Adrenal gland (tissue), 12 donors: ENCODE results near the gene LGALS13. TPM values are rescaled to one million over a fixed set of nuclear protein-coding genes. Genes with fewer than 3 reads are reported as not detected.
"Not testable (repeated sequence)": the region's sequence is repeated elsewhere in the genome, so short reads cannot be mapped to it uniquely, and the experiment has no call there.

Experiments
- DNase-seq, 7 donors: peaks; one replicate each; pipeline ENCODE4 v3.0.0-alpha.2; 2019 to 2020
- H3K27ac ChIP-seq, 5 donors: fragments of 200-600 bp; sonication (generic) in 4 of 5; 1 replicate in 3 of 5; 2 replicates in 2 of 5; pipeline versions ENCODE4 v1.5.1 to v1.8.0; 2016 to 2020; ENCODE audit warnings: mild to moderate bottlenecking in 1 of 5
- H3K27me3 ChIP-seq: fragments of 200-600 bp; 2 replicates; pipeline ENCODE4 v1.8.0; 2021
- H3K36me3 ChIP-seq, 2 donors: fragments of 200-600 bp; replicated peaks in 1 of 2; 1 replicate in 1 of 2; 2 replicates in 1 of 2; pipeline versions ENCODE4 v1.5.1 to v1.8.0; 2018 to 2022
- H3K4me1 ChIP-seq, 2 donors: fragments of 200-600 bp; replicated peaks in 1 of 2; 1 replicate in 1 of 2; 2 replicates in 1 of 2; pipeline versions ENCODE4 v1.5.1 to v1.8.0; 2018 to 2021
- H3K4me3 ChIP-seq, 4 donors: fragments of 200-600 bp; sonication (generic) in 3 of 4; one replicate each; pipeline ENCODE4 v1.5.1; 2016 to 2018
- H3K9me3 ChIP-seq, 3 donors: fragments of 200-600 bp; sonication (generic) in 1 of 3; replicated peaks in 1 of 3; 1 replicate in 2 of 3; 2 replicates in 1 of 3; pipeline versions ENCODE4 v1.5.1 to v1.8.0; 2016 to 2021
- POLR2A ChIP-seq, 2 donors: fragments of 450-650 bp; IDR thresholded peaks; one replicate each; pipeline ENCODE4 v1.6.1; 2017; ENCODE audit warnings: antibody characterized with exemption in 2 of 2, mild to moderate bottlenecking in 2 of 2, moderate library complexity in 1 of 2
- WGBS, 4 donors: extraction: QIAGEN DNeasy Blood & Tissue Kit in 2 of 4; methylation state at CpG; one replicate each; pipeline versions ENCODE4 v1.1.5 to v1.1.7; 2013 to 2017; 5-methylcytosine and 5-hydroxymethylcytosine counted together
- intact Hi-C, 2 donors: fragments of 100-400 bp; cut with DNase I; formaldehyde crosslinking; loops; one replicate each; pipeline versions ENCODE4 v1.14.1 to v1.15.0; 2022 to 2023
- polyA plus RNA-seq, 3 donors: library from polyadenylated mRNA; stranded (reverse); fragments of 200-250 nt in 2 of 3; fragments of 350-450 nt in 1 of 3; fragmentation: Illumina TruSeq in 1 of 3; extraction: RNeasy Lipid Tissue Mini Kit (QIAGEN cat#74804) in 1 of 3; gene quantifications; one replicate each; pipeline ENCODE4 v1.2.3, GENCODE V29; 2013 to 2014
- total RNA-seq, 9 donors: library from RNA; depleted of rRNA in 4 of 9; stranded (reverse); fragments of >200 nt in 4 of 9; fragments of 120-200 nt in 1 of 9; fragmentation: NEBNext Ultra II Directional in 1 of 9; extraction: Animal tissue kit (Norgen Biotek cat#: 25700) in 1 of 9; gene quantifications; one replicate each; pipeline versions ENCODE4 v1.1.0 to v1.2.4, GENCODE V29; 2013 to 2023
- TF ChIP-seq, protein P1 (sequence below), 6 experiments: fragments of 450-650 bp in 4 of 6; fragments of 200-600 bp in 2 of 6; sonication (generic) in 1 of 6; IDR thresholded peaks; 1 replicate in 5 of 6; 2 replicates in 1 of 6; pipeline versions ENCODE4 v1.5.1 to v1.8.0; 2016 to 2021; ENCODE audit warnings: antibody characterized with exemption in 6 of 6, mild to moderate bottlenecking in 2 of 6, moderate library complexity in 1 of 6
- donor health status: healthy with polysubstance abuse.
- donor health status: Bipolar disorder and iron deficiency.
- donor health status: DM: yes; HTN: yes; CAD: no.
- donor health status: DM: no; HTN: no; CAD: no.
- donor health status: DM: no; HTN: no; CAD: no.
- donor health status: DM: yes; HTN: yes; CAD: no.

LGALS13 gene
- total and polyA plus RNA-seq, 12 donors, result not detected

DNA sequence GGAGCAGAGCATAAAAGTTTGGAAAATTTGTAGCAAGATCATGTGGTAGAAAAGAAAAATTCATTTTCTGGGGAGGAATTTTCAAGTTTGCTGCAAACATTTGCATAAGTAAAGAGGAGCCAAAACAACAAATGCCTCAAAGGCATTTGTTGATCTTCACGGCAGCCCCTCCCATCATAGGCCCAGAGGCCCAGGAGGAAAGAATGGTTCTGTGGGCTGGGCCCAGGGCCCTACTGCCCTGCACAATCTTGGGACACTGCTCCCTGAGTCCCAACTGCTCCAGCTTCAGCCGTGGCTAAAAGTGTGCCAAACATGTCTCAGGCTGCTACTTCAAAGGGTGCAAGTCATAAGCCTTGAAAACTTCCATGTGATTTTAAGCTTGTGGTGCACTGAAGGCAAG is 11.3 kb downstream of the LGALS13 start:
- 53 to 93% (median 66%) methylated on average over 1 to 2 of the region's 2 CpGs for WGBS, 4 donors
- no peak overlapping the region for H3K27ac ChIP-seq
- H3K9me3 ChIP-seq, result no peaks in the 10 kb centered on the region

DNA sequence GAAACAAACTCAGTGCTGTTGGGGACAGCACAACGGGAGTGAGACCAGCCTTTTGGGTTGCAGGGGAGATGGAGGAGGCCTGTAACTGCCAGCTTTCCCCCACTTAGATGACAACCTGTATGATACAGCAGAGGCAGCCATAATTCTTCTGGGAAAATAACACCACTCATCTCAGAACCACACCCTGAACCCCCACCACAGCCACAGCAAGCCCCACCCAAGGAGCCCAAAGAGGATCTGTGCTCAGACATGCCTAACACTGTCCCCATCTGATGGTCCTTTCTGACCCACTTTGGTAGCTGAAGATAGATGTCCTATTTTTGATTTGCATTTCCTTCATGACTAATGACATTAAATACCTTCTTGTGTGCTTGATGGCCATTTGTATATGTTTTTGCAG is 15.4 kb downstream of the LGALS13 start:
- H3K9me3 ChIP-seq, result no peaks in the 10 kb centered on the region
- H3K27me3 ChIP-seq, result no peaks in the 10 kb centered on the region
- H3K4me1 ChIP-seq, result no peaks in the 10 kb centered on the region
- H3K36me3 ChIP-seq, result no peaks in the 10 kb centered on the region
- DNase-seq, result no peak
- 30 to 56% (median 34%) methylated on average over 1 of the region's 1 CpG for WGBS, 4 donors
- H3K4me3 ChIP-seq, result no peak overlapping the region
- intact Hi-C loops, result no loop called here
- no peak overlapping the region for H3K27ac ChIP-seq
- no peak for TF ChIP-seq POLR2A (IDR thresholded peaks at IDR 0.05)
- TF ChIP-seq, protein P1, sequence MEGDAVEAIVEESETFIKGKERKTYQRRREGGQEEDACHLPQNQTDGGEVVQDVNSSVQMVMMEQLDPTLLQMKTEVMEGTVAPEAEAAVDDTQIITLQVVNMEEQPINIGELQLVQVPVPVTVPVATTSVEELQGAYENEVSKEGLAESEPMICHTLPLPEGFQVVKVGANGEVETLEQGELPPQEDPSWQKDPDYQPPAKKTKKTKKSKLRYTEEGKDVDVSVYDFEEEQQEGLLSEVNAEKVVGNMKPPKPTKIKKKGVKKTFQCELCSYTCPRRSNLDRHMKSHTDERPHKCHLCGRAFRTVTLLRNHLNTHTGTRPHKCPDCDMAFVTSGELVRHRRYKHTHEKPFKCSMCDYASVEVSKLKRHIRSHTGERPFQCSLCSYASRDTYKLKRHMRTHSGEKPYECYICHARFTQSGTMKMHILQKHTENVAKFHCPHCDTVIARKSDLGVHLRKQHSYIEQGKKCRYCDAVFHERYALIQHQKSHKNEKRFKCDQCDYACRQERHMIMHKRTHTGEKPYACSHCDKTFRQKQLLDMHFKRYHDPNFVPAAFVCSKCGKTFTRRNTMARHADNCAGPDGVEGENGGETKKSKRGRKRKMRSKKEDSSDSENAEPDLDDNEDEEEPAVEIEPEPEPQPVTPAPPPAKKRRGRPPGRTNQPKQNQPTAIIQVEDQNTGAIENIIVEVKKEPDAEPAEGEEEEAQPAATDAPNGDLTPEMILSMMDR (IDR thresholded peaks at IDR 0.05), result no peak

More for the DNA sequence above, 11.3 kb downstream of the LGALS13 start:
- TF ChIP-seq POLR2A (IDR thresholded peaks at IDR 0.05), result no peak
- TF ChIP-seq, protein P1 (IDR thresholded peaks at IDR 0.05), result no peak
- H3K4me1 ChIP-seq, result no peaks in the 10 kb centered on the region
- intact Hi-C loops, result no loop called here
- DNase-seq, result no peak
- H3K27me3 ChIP-seq, result no peaks in the 10 kb centered on the region
- no peak overlapping the region for H3K4me3 ChIP-seq
- H3K36me3 ChIP-seq, result no peaks in the 10 kb centered on the region

GRCh38 chr19:39623946-39624345 is 21.6 kb downstream of the LGALS13 start:
- Histone ChIP-seq H3K4me3 (no peak overlapping the region), H3K4me1 (no peaks in the 10 kb centered on the region), H3K27me3 (no peaks in the 10 kb centered on the region), H3K9me3 (no peaks in the 10 kb centered on the region), H3K27ac (no peak overlapping the region), H3K36me3 (no peaks in the 10 kb centered on the region)
- intact Hi-C loops, result no loop called here
- no peak for DNase-seq
- WGBS, 4 donors, result 28 to 31% (median 30%) methylated on average over 4 to 5 of the region's 5 CpGs
- no peak for TF ChIP-seq POLR2A (IDR thresholded peaks at IDR 0.05)
- TF ChIP-seq, protein P1 (IDR thresholded peaks at IDR 0.05), result no peak

DNA sequence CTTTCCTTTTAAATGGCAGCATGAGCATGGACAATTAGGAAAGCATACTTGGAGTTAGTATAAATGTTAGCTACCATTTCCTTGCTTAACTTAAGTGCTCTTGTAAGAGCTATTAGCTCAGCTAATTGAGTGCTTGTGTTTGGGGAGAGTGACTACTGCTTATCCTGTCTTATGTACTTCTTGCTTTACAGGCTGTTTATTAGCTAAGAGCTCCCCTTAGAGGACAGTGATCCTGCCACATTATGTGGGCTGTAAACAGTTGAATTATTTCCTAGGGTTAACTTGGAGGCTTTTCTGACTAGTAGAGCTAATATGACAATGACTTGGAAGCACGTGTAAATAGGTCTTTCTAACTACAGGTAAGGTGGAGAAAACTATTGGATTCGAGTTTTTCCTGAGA is 25.3 kb downstream of the LGALS13 start:
- H3K9me3 ChIP-seq, intact Hi-C loops, H3K4me1 ChIP-seq, DNase-seq, H3K4me3 ChIP-seq, H3K36me3 ChIP-seq, H3K27ac ChIP-seq, H3K27me3 ChIP-seq: not testable (repeated sequence)
- 34 to 52% (median 49%) methylated on average over 2 of the region's 2 CpGs for WGBS, 4 donors

DNA sequence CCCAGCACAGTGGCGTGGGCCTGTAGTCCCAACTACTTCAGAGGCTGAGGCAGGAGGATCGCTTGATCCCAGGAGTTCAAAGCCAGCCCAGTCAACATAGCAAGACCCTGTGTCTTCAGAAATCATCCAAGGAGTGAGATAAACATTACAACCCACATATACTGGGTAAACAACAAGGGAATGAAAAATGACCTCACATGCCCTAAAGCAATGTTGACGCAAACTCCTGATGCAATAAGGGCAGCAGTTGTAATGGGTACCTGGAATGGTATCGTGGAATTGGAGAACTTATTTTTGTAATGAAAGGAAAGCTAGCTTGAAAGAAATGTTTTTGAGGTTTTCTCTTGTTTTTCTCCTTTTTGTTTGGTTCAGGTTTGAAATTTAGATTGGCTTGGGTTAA is 28.9 kb downstream of the LGALS13 start:
- 64 to 80% (median 72%) methylated on average over 4 of the region's 4 CpGs for WGBS, 4 donors
- Histone ChIP-seq H3K4me3 (no peak overlapping the region), H3K9me3 (no peaks in the 10 kb centered on the region), H3K36me3 (no peaks in the 10 kb centered on the region), H3K27ac (no peak overlapping the region), H3K27me3 (peaks cover under 1% of the 10 kb centered on the region), H3K4me1 (no peaks in the 10 kb centered on the region)
- intact Hi-C loops, result no loop called here
- no peak for DNase-seq
- TF ChIP-seq, protein P1 (IDR thresholded peaks at IDR 0.05), result no peak
- TF ChIP-seq POLR2A (IDR thresholded peaks at IDR 0.05), result no peak
